ENCODE data around the gene CUL4A.

Gene CUL4A

DNA sequence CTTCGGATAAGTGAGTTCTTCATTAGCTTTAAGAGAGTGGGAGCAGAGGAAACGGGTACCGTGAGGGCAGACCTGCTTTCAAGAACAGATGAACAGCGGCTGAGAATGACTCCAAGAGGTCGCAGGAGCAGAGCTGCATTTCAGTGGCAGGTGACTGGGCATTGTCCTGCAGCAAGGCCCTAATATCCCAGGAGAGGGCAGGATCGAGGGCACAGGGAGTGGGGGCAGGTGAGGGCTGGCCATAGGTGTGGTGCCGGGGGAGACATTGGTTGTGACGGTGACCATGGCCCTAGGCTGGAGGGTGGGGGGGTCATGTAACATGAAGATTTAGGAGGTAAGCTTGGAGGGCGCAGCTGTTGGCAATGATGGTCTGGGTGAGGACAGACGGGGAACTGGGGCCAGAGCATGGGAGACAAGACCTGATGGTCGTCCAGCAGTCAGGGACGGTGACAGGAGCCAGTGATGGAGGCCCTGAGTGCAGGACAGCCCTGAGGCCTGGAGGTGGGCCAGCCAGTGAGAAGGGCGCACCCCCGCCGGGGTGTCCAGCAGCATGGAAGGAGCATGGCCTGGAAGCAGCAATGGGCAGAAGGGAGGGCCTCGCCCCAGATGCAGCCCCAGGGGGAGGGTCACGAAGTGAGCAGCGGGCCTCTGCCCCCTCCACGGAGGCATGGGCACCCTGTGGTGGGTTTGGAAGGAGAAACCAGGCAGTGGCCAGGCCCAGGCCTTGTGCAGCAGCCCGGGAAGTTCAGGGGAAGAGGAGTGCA is 58.4 kb downstream of the CUL4A start:
- Histone ChIP-seq H3K4me1 (ENCODE audit: control insufficient read depth, insufficient read depth, low read length, unreplicated experiment) (no peaks in the 10 kb centered on the region), H3K27ac (ENCODE audit: low read depth, low read length) (no peak overlapping the region), H3K79me2 (ENCODE audit: control insufficient read depth, insufficient read depth, low read length, unreplicated experiment) (no peaks in the 10 kb centered on the region), H2AFZ (ENCODE audit: low read length, unreplicated experiment) (no peak overlapping the region), H3K36me3 (ENCODE audit: insufficient read depth, low read length) (peaks cover 3% of the 10 kb centered on the region; the same call in 1 of the 2 replicates), H3K27me3 (ENCODE audit: insufficient read depth, low read length) (no peaks in the 10 kb centered on the region), H3K4me3 (ENCODE audit: low read depth, low read length) (no peak overlapping the region)

DNA sequence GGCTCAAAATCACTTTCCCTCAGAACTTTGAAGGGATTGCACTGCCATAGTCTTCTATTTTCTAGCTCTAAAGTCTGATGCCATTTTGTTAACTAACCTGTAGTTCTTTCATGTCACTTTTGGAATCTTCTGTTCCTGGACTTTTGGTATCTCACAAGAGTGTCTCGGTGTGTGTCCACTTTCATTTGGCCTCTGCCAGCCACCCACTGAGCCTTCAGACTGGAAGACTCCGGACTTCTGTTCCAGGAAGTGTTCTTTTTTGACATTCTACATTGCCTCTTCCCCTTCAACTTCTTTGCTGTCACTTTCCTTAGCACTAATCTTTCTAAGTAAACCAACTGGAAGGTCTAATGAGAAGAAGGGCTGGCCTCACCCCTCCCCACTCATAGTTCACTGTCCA is 62.6 kb downstream of the CUL4A start:
- H3K4me1 ChIP-seq (ENCODE audit: control insufficient read depth, insufficient read depth, low read length, unreplicated experiment): peaks cover 19% of the 10 kb centered on the region
- H3K27ac ChIP-seq (ENCODE audit: low read depth, low read length): no peak overlapping the region
- 0 out of 2 replicates have a peak, but pooled peaks cover 3% of the 10 kb centered on the region for H3K36me3 ChIP-seq (ENCODE audit: insufficient read depth, low read length)
- H2AFZ ChIP-seq (ENCODE audit: low read length, unreplicated experiment): no peak overlapping the region
- no peak overlapping the region for H3K4me3 ChIP-seq (ENCODE audit: low read depth, low read length)
- H3K79me2 ChIP-seq (ENCODE audit: control insufficient read depth, insufficient read depth, low read length, unreplicated experiment): no peaks in the 10 kb centered on the region
- H3K27me3 ChIP-seq (ENCODE audit: insufficient read depth, low read length): no peaks in the 10 kb centered on the region

DNA sequence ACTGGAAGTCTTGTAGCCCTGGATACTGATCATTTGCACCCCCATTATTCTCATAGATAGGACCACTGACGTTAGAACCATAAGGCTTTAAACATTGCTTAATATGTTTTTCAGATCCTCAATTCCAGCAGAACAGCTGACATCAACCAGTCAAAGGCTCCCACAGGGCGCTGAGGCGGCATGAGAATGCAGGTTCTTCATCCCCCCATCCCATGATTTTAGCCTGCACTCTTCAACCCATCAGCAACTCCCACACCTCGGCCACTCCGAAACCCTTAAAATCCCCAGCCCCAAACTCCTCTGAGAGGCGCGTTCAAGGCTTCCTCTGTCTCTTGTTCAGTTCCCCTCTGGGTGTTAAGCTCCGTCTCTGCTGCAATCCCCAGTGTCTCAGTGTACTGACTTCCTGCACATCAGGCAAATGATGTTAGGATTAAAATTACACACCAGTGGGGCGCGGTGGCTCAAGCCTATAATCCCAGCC is 63.3 kb downstream of the CUL4A start:
- Histone ChIP-seq H3K36me3 (ENCODE audit: insufficient read depth, low read length) (0 out of 2 replicates have a peak, but pooled peaks cover 3% of the 10 kb centered on the region), H2AFZ (ENCODE audit: low read length, unreplicated experiment) (no peak overlapping the region), H3K4me1 (ENCODE audit: control insufficient read depth, insufficient read depth, low read length, unreplicated experiment) (peaks cover 19% of the 10 kb centered on the region), H3K27me3 (ENCODE audit: insufficient read depth, low read length) (no peaks in the 10 kb centered on the region), H3K27ac (ENCODE audit: low read depth, low read length) (no peak overlapping the region), H3K4me3 (ENCODE audit: low read depth, low read length) (no peak overlapping the region), H3K79me2 (ENCODE audit: control insufficient read depth, insufficient read depth, low read length, unreplicated experiment) (no peaks in the 10 kb centered on the region)

DNA sequence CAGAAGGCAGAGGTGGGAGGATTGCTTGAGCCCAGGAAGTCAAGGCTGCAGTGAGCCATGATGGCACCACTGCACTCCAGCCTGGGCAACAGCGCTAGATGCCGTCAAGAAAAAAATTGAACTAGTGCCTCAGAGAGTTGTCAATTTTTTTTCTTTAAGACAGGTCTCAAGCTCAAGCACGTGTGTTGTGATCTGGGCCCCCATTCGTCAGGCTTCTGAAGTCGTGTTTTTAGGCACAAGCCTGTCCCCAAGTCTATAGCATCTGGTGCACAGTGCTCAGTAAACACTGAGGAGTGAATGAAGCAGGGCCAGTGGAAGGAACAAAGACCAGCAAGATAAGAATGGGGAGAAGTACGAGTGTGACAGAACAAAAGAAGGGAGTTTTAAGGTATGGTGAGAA is 63.9 kb downstream of the CUL4A start:
- Histone ChIP-seq H2AFZ (ENCODE audit: low read length, unreplicated experiment) (no peak overlapping the region), H3K36me3 (ENCODE audit: insufficient read depth, low read length) (0 out of 2 replicates have a peak, but pooled peaks cover 3% of the 10 kb centered on the region), H3K79me2 (ENCODE audit: control insufficient read depth, insufficient read depth, low read length, unreplicated experiment) (no peaks in the 10 kb centered on the region), H3K27me3 (ENCODE audit: insufficient read depth, low read length) (no peaks in the 10 kb centered on the region), H3K4me1 (ENCODE audit: control insufficient read depth, insufficient read depth, low read length, unreplicated experiment) (peaks cover 19% of the 10 kb centered on the region), H3K27ac (ENCODE audit: low read depth, low read length) (no peak overlapping the region), H3K4me3 (ENCODE audit: low read depth, low read length) (no peak overlapping the region)

DNA sequence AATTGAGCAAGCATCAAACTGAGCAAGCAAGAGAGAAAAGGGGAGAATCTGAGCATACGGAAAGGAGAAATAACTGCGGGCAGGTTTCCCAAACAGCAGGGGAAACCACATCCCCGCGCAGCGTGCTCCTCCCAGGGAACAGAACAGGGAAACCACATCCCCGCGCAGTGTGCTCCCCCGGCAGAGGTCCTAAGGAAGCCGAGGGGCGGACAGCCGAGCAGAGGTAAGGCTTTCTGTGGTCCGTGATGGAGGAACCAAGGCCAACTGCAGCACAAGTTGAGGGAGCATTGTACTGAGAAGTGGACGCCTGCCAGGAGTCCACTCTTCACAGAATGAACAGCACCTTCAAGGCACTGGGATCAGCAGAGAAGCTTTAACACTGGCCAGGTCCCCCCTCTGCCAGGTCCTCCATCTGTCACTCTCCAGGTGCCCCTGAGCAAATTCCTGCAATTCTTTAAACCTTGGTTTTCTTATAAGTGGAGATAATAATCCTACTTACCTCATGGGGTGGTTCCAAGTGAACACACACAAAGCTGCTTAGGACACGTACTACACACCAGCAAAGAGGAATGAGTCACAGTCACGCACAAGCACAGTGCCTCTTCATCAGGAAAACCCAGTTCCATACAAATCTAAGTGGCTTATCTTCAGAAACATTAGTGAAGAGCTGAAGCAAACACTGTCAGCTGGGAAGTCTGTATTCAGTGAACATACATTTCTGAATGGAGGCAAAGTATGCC is 64.6 kb downstream of the CUL4A start:
- Histone ChIP-seq H3K4me3 (ENCODE audit: low read depth, low read length) (no peak overlapping the region), H3K4me1 (ENCODE audit: control insufficient read depth, insufficient read depth, low read length, unreplicated experiment) (peaks cover 19% of the 10 kb centered on the region), H3K27me3 (ENCODE audit: insufficient read depth, low read length) (no peaks in the 10 kb centered on the region), H3K27ac (ENCODE audit: low read depth, low read length) (peak overlapping the region; percentile 56), H2AFZ (ENCODE audit: low read length, unreplicated experiment) (no peak overlapping the region), H3K79me2 (ENCODE audit: control insufficient read depth, insufficient read depth, low read length, unreplicated experiment) (no peaks in the 10 kb centered on the region), H3K36me3 (ENCODE audit: insufficient read depth, low read length) (no peaks in the 10 kb centered on the region)

DNA sequence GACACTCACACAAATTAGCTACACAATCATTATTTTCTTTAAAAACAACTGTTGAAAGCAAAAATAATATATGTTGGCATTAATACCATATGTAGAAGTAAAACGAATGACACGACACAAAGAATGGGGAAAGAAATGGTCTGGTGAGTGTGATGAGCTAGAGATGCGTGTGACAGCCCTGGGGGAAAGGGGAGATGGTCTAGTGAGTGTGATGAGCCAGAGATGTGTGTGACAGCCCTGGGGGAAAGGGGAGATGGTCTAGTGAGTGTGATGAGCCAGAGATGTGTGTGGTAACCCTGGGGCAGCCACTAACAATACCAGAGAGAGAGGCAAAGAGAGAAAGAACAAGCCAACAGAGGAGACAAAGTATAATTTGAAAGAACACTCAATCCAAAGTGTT is 65.3 kb downstream of the CUL4A start:
- Histone ChIP-seq H3K27me3 (ENCODE audit: insufficient read depth, low read length) (no peaks in the 10 kb centered on the region), H3K36me3 (ENCODE audit: insufficient read depth, low read length) (no peaks in the 10 kb centered on the region), H3K4me1 (ENCODE audit: control insufficient read depth, insufficient read depth, low read length, unreplicated experiment) (peaks cover 19% of the 10 kb centered on the region), H2AFZ (ENCODE audit: low read length, unreplicated experiment) (no peak overlapping the region), H3K4me3 (ENCODE audit: low read depth, low read length) (no peak overlapping the region), H3K79me2 (ENCODE audit: control insufficient read depth, insufficient read depth, low read length, unreplicated experiment) (no peaks in the 10 kb centered on the region), H3K27ac (ENCODE audit: low read depth, low read length) (peak overlapping the region; percentile 56)

DNA sequence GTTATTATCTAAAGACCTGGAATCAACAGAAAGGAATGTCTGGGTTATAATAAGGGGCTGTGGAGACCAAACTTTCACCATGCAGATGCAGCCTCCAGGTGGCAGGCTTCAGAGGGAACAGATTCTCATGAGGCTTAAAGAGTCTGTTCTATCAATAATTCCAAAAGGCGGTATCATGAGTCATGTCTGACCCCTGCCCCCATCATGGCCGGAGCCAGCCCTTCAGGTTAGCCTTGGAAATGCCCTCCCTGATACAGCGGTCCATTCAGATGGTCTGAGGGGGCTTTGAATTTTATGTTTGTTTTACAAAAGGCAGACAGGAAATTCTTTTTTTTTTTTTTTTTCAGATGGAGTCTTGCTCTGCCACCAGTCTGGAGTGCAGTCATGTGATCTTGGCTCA is 66.0 kb downstream of the CUL4A start:
- H3K36me3 ChIP-seq (ENCODE audit: insufficient read depth, low read length): no peaks in the 10 kb centered on the region
- no peak overlapping the region for H2AFZ ChIP-seq (ENCODE audit: low read length, unreplicated experiment)
- no peaks in the 10 kb centered on the region for H3K27me3 ChIP-seq (ENCODE audit: insufficient read depth, low read length)
- H3K79me2 ChIP-seq (ENCODE audit: control insufficient read depth, insufficient read depth, low read length, unreplicated experiment): no peaks in the 10 kb centered on the region
- no peak overlapping the region for H3K4me3 ChIP-seq (ENCODE audit: low read depth, low read length)
- peak overlapping the region; percentile 56; the same call in 1 of the 2 replicates for H3K27ac ChIP-seq (ENCODE audit: low read depth, low read length)
- H3K4me1 ChIP-seq (ENCODE audit: control insufficient read depth, insufficient read depth, low read length, unreplicated experiment): peaks cover 19% of the 10 kb centered on the region

DNA sequence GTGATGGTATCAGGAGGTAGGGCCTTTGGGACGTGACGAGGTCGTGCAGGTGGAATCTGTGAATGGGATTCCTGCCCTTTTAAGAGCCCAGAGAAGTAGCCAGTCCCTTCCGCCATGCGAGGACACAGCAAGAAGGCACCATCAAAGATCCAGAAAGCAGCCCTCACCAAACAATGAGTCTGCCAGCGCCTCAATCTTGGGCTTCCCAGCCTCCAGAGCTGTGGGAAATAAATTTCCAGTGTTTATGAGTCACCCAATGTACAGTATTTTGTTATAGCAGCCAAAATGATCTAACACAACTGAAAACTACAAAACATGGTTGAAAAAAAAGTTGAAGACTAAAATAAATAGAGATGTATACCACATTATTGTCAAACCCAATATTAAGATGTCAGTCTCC is 70.7 kb downstream of the CUL4A start:
- Histone ChIP-seq H3K27me3 (ENCODE audit: insufficient read depth, low read length) (no peaks in the 10 kb centered on the region), H3K4me1 (ENCODE audit: control insufficient read depth, insufficient read depth, low read length, unreplicated experiment) (peaks cover 5% of the 10 kb centered on the region), H3K36me3 (ENCODE audit: insufficient read depth, low read length) (no peaks in the 10 kb centered on the region), H3K27ac (ENCODE audit: low read depth, low read length) (no peak overlapping the region), H3K79me2 (ENCODE audit: control insufficient read depth, insufficient read depth, low read length, unreplicated experiment) (no peaks in the 10 kb centered on the region), H3K4me3 (ENCODE audit: low read depth, low read length) (no peak overlapping the region), H2AFZ (ENCODE audit: low read length, unreplicated experiment) (no peak overlapping the region)

DNA sequence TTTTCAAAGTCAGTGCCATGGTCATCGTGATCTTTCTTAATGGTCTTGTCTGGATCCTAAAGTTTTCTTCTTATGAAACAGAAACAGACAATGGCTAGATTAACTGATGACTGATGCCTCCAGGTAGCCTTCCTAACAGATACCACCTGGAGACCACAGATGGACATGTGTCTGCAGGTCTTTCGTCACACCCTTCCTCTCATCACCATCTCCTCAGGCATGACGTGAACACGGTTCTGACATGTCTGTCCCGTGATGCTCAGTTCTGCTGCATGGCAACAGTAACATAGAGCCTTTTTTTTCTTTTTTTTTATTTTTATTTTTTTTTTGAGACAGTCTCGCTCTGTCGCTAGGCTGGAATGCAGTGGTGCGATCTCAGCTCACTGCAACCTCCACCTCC is 74.5 kb downstream of the CUL4A start:
- H3K79me2 ChIP-seq (ENCODE audit: control insufficient read depth, insufficient read depth, low read length, unreplicated experiment): no peaks in the 10 kb centered on the region
- no peaks in the 10 kb centered on the region for H3K36me3 ChIP-seq (ENCODE audit: insufficient read depth, low read length)
- no peaks in the 10 kb centered on the region for H3K4me1 ChIP-seq (ENCODE audit: control insufficient read depth, insufficient read depth, low read length, unreplicated experiment)
- no peak overlapping the region for H3K4me3 ChIP-seq (ENCODE audit: low read depth, low read length)
- H3K27me3 ChIP-seq (ENCODE audit: insufficient read depth, low read length): peaks cover 9% of the 10 kb centered on the region; the same call in 1 of the 2 replicates
- H3K27ac ChIP-seq (ENCODE audit: low read depth, low read length): no peak overlapping the region
- H2AFZ ChIP-seq (ENCODE audit: low read length, unreplicated experiment): no peak overlapping the region

DNA sequence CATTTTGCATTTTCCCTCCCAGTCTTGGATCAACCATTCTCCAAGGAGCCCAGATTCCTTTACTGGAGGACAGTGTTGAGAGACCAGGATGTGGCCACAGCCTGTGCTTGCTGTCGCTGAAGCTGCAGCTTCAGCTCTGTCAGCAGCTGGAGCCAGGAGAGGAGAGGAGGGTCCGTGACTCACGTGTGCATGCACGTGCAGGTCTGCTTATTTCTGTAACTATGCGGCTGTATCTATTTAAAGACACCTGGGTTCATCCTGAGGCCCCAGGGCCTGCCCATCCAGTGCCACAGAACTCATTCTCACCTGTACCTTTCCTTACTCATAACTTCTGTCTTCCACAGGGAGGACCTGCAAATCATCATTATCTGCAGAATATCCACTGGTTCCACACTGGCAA is 79.5 kb downstream of the CUL4A start:
- no peak overlapping the region for H2AFZ ChIP-seq (ENCODE audit: low read length, unreplicated experiment)
- H3K36me3 ChIP-seq (ENCODE audit: insufficient read depth, low read length): no peaks in the 10 kb centered on the region
- H3K27me3 ChIP-seq (ENCODE audit: insufficient read depth, low read length): peaks cover 11% of the 10 kb centered on the region; the same call in 1 of the 2 replicates
- H3K79me2 ChIP-seq (ENCODE audit: control insufficient read depth, insufficient read depth, low read length, unreplicated experiment): no peaks in the 10 kb centered on the region
- H3K4me3 ChIP-seq (ENCODE audit: low read depth, low read length): no peak overlapping the region
- no peak overlapping the region for H3K27ac ChIP-seq (ENCODE audit: low read depth, low read length)
- H3K4me1 ChIP-seq (ENCODE audit: control insufficient read depth, insufficient read depth, low read length, unreplicated experiment): no peaks in the 10 kb centered on the region
